8988T (cell line): ENCODE measurements around the gene TOP1.

Source experiments
- DNase-seq: peaks from one replicate; pipeline ENCODE4 v3.0.0; 2011

TOP1 gene

GRCh38 chr20:41148942-41149341 lies 120.3 kb downstream of the TOP1 start:
- no peak for DNase-seq

GRCh38 chr20:41150664-41151063 lies 122.0 kb downstream of the TOP1 start:
- no peak for DNase-seq

- no peak for DNase-seq
These were observed 122.7 kb downstream of the TOP1 start for GRCh38 chr20:41151134-41151869.

DNA sequence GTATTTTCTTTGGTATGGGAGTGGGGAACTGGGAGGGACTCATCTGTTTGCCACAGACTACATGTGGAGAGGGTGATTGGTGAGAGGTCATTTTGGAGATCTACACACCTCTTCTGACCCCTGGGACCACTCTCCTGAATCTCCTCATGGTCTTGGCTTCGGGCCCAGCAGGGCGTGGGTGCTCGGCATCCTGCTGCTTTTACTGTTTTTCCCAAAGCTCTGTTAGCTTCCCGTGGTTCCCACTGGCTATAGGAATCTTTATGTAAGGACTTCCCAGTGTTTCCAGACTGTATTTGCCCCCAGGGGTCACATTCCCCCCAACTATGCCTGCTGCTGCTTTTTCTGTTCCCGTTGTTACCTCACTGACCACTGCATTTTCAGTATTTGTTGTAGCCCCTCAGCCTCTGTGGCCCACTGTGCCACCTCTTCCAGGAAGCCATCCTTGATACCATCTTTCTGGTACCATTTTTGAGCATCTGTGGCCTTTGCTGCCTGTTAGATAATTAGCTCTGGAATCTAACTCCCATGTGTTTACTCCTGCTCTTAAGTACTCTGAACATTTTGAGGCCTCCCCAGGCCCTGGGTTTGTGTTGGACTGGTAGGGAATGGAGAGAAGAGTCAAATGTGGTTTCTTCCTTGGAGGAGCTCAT lies 123.6 kb downstream of the TOP1 start:
- no peak for DNase-seq

- DNase-seq: no peak
These were observed 126.0 kb downstream of the TOP1 start for GRCh38 chr20:41154436-41155176.

- no peak for DNase-seq
These were observed 126.6 kb downstream of the TOP1 start for GRCh38 chr20:41155261-41155660.

DNA sequence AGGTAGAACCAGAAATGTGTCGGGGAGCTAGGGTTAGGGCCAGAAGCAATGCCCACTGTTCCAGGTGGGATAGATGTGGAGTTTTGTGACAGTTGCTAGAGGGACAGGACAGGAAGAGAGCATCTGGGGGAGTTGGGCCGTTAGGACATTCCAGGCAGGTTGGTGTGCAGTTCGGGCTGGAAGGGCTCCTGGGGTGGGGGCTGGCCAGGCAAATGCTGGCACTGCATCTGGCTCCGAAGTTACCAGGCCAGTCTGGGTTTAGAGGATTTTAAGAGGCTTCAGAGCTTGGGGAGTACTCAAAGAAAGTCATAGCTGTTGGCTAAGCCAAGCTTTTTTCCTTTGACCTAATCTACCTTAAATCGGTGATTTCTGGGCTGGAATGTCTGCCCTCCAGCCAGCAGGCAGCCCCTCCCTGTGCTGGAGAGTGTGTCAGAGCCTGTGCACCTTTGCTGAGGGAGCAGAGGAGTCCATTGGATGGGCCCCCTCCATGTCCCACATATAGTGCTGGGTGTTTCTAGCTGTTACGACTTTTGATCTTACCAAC lies 129.5 kb downstream of the TOP1 start:
- no peak for DNase-seq

DNA sequence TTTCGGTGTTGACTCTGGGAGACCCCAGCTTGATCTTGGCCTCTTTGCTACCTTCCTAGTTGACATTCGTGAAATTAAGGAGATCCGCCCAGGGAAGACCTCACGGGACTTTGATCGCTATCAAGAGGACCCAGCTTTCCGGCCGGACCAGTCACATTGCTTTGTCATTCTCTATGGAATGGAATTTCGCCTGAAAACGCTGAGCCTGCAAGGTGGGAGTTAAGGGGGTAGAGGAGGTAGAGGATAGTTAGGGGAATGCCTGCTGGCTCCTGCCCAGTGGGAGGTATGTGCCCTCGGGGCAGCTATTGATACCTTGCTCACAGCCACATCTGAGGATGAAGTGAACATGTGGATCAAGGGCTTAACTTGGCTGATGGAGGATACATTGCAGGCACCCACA lies 130.9 kb downstream of the TOP1 start:
- DNase-seq: no peak

- no peak for DNase-seq
These were observed 132.1 kb downstream of the TOP1 start for GRCh38 chr20:41160686-41161085.

GRCh38 chr20:41161886-41162285 lies 133.3 kb downstream of the TOP1 start:
- DNase-seq: no peak

DNA sequence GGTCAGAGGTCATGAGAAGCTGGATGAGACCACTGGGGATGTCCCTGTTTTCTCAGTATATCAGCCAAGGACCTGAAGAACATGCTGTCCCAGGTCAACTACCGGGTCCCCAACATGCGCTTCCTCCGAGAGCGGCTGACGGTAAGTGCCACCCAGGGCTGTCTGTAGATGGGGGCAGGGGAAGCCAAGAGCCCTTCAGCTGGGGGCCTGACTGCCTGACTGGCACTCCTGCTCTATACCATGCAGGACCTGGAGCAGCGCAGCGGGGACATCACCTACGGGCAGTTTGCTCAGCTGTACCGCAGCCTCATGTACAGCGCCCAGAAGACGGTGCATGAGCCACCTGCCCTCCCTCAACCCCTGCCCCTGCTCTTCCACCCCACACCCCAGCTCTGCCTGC lies 133.8 kb downstream of the TOP1 start:
- DNase-seq: no peak

DNA sequence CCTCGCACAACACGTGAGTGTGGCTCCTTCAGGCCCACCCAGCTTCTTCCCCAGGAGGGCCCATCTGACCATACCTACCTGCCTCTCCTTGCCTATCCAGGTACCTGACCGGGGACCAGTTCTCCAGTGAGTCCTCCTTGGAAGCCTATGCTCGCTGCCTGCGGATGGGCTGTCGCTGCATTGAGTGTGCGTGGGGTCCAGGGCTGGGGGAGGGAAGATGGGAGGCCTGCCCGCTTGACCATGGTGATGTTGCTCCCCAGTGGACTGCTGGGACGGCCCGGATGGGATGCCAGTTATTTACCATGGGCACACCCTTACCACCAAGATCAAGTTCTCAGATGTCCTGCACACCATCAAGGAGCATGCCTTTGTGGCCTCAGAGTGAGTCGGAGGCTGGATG lies 135.2 kb downstream of the TOP1 start:
- DNase-seq: no peak

DNA sequence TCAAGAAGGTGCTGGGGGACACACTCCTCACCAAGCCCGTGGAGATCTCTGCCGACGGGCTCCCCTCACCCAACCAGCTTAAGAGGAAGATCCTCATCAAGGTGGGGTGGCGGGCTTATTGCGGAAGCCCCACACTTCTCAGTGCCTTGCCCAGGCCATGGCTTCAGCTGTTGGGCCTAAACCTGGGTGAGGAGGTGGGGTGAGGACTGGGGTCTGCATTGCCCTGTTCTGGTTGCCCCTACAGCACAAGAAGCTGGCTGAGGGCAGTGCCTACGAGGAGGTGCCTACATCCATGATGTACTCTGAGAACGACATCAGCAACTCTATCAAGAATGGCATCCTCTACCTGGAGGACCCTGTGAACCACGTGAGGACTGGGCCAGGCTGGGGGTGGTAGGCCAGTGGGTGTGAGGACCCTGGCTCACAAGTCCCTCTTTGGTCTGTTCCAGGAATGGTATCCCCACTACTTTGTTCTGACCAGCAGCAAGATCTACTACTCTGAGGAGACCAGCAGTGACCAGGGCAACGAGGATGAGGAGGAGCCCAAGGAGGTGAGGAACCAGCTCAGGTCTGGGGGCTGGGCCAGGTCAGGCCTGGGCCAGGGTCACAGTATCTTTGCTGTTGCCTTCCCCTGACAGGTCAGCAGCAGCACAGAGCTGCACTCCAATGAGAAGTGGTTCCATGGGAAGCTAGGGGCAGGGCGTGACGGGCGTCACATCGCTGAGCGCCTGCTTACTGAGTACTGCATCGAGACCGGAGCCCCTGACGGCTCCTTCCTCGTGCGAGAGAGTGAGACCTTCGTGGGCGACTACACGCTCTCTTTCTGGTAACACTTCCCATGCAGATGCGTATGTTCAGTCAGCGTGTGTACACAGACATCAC lies 136.6 kb downstream of the TOP1 start:
- DNase-seq: no peak

DNA sequence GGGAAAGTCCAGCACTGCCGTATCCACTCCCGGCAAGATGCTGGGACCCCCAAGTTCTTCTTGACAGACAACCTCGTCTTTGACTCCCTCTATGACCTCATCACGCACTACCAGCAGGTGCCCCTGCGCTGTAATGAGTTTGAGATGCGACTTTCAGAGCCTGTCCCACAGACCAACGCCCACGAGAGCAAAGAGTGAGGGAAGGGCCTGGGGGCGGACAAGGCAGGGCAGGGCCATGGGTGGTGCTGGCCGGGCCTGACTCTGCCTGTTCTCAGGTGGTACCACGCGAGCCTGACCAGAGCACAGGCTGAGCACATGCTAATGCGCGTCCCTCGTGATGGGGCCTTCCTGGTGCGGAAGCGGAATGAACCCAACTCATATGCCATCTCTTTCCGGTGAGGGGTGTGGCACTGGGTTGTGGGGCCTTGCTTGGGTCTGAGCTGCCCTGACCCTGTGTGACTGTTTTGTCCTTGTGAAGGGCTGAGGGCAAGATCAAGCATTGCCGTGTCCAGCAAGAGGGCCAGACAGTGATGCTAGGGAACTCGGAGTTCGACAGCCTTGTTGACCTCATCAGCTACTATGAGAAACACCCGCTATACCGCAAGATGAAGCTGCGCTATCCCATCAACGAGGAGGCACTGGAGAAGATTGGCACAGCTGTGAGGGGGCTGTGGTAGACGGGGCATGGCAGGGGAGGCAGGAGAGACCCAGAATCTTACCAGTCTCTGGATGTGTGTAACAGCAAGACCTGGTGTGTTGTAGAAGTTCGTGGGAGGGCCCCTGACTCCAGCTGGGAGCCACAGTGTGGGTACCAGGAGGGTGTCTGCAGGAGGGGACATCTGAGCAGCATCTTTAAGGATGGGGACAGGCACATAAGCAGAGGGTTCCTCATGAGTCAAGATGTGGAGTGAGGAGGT lies 137.8 kb downstream of the TOP1 start:
- DNase-seq: no peak

DNA sequence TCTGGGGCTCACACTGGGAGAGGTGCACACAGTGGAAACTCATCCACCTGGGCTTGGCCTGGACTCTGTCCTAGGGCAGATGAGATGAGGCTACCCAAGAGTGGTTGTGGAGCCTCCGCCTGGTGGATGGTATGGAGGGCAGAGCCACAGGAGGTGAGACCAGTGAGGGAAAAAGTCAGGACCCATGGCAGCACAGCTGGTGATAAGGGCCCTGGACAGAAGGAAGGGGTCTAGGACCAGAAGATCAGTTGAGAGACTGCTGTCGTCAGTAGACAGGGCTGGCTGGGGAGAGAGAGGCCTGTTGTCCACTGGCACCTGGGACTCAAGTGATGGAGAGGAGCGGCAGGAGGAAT lies 138.5 kb downstream of the TOP1 start:
- no peak for DNase-seq

GRCh38 chr20:41167481-41168253 lies 139.0 kb downstream of the TOP1 start:
- DNase-seq: no peak

- DNase-seq: no peak
These were observed 139.9 kb downstream of the TOP1 start for GRCh38 chr20:41168281-41169161.

DNA sequence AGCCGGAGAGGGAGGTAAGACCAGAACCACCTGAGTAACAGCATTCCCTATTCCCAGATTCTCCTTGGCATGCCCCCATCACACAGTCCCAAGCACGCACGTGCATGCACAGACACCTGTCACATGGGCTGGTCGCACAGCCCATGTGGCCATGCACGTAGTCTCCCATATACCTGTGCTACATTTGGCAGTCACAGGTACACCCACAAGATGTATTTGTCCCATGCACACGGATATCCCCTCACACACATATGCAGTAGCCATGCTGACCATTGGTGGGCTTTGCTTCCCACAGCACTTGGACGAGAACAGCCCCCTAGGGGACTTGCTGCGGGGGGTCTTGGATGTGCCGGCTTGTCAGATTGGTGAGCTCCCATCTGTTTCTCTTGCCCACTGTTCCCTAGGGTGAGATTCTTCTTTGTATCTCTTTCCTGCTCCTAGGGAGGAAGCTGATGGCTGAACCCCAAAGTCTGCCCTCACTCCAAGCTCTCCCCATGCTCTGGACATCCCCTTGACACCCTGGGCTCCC lies 140.6 kb downstream of the TOP1 start:
- DNase-seq: peak; percentile 6

DNA sequence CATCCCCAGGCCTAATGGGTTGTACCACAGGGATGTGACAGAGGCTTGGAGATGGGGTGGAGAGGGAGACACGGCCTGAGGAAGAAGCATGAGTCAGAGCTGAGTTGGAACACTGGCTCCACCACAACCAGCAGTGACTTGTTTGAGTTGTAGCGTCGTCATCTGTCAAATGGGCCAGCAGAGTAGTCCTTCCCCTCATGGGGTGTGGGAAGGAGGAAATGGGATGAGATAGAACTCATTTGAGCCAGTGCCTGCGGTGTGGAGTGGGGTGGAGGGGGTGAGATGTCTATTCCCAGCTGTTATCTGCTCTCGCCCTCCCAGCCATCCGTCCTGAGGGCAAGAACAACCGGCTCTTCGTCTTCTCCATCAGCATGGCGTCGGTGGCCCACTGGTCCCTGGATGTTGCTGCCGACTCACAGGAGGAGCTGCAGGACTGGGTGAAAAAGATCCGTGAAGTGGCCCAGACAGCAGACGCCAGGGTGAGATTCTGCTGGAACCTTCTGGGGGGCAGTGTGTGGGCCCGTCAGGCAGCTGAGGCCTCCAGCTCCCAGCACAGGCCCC lies 141.2 kb downstream of the TOP1 start:
- peak; percentile 12 for DNase-seq
